ENCODE results near the gene GALNT18. TPM values are rescaled to one million over a fixed set of nuclear protein-coding genes. Genes with fewer than 3 reads are reported as not detected.

GALNT18 gene
- total and polyA plus RNA-seq, 2 experiments from 2014 or later: 4.3 to 10.8 TPM

- no peaks in the 10 kb centered on the region for H3K4me1 ChIP-seq (ENCODE audit: insufficient read depth)
- no peaks in the 10 kb centered on the region for H4K20me1 ChIP-seq (replicated peaks; ENCODE audit: insufficient read depth)
- Mint-ChIP-seq H3K36me3 (ENCODE audit: low read depth) (no peaks in the 10 kb centered on the region), H3K4me1 (peaks cover 15% of the 10 kb centered on the region), H3K27ac (no peak overlapping the region), H3K4me3 (no peak overlapping the region), H3K27me3 (ENCODE audit: insufficient read depth, low read depth, poor library complexity) (peaks cover 7% of the 10 kb centered on the region), H3K9me3 (no peaks in the 10 kb centered on the region)
- no peak overlapping the region for H3K27ac ChIP-seq (ENCODE audit: low read depth)
- H3K9me2 ChIP-seq (ENCODE audit: insufficient read depth): no peaks in the 10 kb centered on the region
- DNase-seq (ENCODE audit: low spot score): peak; percentile 23
- no peak overlapping the region for H3K4me2 ChIP-seq
- no peak overlapping the region for H2AFZ ChIP-seq
- TF ChIP-seq JUNB (IDR thresholded peaks at IDR 0.05; ENCODE audit: unreplicated experiment) (no peak), ZNF462 (CRISPR knock-in tag; IDR thresholded peaks at IDR 0.05) (no peak), ZNF114 (CRISPR knock-in tag; IDR thresholded peaks at IDR 0.05) (no peak), POLR2AphosphoS5 (IDR thresholded peaks at IDR 0.05; ENCODE audit: low read depth) (no peak), EZH2 (IDR thresholded peaks at IDR 0.05; ENCODE audit: low read depth, unreplicated experiment) (no peak), CREB1 (CRISPR knock-in tag; IDR thresholded peaks at IDR 0.05; ENCODE audit: low read depth) (no peak), EZH2phosphoT487 (IDR thresholded peaks at IDR 0.05; ENCODE audit: unreplicated experiment) (no peak)
- TF ChIP-seq, protein P1, sequence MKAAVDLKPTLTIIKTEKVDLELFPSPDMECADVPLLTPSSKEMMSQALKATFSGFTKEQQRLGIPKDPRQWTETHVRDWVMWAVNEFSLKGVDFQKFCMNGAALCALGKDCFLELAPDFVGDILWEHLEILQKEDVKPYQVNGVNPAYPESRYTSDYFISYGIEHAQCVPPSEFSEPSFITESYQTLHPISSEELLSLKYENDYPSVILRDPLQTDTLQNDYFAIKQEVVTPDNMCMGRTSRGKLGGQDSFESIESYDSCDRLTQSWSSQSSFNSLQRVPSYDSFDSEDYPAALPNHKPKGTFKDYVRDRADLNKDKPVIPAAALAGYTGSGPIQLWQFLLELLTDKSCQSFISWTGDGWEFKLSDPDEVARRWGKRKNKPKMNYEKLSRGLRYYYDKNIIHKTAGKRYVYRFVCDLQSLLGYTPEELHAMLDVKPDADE (IDR thresholded peaks at IDR 0.05): no peak
- no peaks in the 10 kb centered on the region for H3F3A ChIP-seq (replicated peaks; ENCODE audit: low read depth)
- H3K79me2 ChIP-seq (replicated peaks; ENCODE audit: insufficient read depth): no peaks in the 10 kb centered on the region
- H3K36me3 ChIP-seq (ENCODE audit: insufficient read depth): no peaks in the 10 kb centered on the region
- peak; percentile 82 for ATAC-seq
- H3K4me3 ChIP-seq: no peak overlapping the region
- H3K27me3 ChIP-seq (ENCODE audit: insufficient read depth): no peaks in the 10 kb centered on the region
Measured at GRCh38 chr11:11520231-11521015, 101.4 kb downstream of the GALNT18 start.
